CD4-positive, alpha-beta T cell treated with Interleukin-6 for 4 hours (primary cell): Measurements from ENCODE around the gene EML2.
A peak's percentile ranks its signal among the peaks of the same experiment; 100 is the strongest.
"Not testable (repeated sequence)": the region's sequence is repeated elsewhere in the genome, so short reads cannot be mapped to it uniquely, and the experiment has no call there.

ENCODE experiments used
- DNase-seq: peaks from one replicate; pipeline ENCODE4 v3.0.0-alpha.2; 2020; ENCODE audit warnings: mixed read lengths

The EML2 gene

DNA sequence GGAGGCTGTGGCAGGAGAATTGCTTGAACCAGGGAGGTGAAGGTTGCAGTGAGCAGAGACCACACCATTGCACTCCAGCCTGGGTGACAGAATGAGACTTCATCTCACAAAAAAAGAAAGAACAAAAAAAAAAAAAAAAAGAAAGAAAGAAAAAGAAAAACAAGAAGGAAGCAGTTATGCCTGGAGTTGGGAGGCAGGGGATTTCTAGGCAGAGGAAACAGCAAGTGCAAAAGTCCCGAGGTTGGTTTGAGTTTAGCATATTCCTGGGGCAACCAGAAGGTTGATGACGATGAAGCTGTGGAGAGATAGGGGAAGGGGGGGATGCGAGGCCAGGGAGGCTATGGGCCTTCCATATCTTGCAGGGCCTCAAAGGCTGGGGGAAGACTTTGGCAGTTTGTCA lies 11.5 kb upstream of the EML2 start:
- DNase-seq: no peak

DNA sequence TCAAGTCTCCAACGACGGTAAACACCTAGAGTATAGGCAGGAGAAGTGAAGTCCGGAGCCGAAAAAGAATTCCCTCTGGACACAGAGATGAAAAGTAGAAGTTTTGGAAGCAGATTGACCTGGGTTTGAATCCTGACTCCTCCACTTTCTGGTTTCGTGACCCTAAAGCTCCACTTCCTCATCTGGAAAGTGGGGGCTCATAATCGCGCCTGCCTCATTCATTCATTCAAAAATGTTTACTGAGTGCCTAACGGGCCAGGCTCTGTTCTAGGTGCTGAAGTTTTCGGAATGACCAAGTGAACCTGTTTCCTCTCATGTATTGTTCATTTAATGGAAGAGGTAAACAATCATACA lies 7.1 kb upstream of the EML2 start:
- no peak for DNase-seq

DNA sequence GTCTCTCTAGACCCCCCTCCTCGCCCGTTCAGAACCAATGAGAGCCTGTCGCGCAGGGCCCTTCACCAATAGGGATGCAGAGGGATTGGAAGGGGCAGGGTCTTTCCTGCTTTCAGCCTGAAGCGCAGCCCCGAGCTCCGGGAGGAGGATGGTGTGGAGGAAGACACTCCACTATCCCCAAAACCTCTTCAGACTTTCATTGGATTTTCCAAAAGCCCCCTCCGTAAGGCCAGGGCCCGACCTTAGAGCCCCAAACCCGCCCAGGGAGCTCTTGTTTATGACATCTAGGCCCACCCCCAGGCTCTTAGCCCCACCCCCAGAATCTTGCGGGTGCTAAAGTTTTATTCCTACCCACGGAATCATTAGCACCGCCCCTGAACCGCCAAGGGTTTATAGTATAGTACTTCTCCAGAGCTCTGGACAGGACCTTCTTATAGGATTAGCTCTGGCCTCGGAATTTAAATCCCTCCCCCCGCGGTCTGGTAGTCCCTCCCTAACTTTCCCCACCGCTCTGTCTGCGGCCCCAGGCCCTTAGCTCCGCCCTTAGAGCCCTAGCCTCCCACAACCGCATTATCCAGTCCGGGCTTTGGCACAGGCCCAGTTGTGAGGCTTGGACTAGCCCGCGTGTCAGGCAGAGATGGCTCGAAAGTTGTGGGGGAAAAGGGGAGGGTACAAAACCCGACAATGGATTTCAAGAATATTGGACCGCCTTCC lies 6.6 kb upstream of the EML2 start:
- DNase-seq: peak; percentile 82

DNA sequence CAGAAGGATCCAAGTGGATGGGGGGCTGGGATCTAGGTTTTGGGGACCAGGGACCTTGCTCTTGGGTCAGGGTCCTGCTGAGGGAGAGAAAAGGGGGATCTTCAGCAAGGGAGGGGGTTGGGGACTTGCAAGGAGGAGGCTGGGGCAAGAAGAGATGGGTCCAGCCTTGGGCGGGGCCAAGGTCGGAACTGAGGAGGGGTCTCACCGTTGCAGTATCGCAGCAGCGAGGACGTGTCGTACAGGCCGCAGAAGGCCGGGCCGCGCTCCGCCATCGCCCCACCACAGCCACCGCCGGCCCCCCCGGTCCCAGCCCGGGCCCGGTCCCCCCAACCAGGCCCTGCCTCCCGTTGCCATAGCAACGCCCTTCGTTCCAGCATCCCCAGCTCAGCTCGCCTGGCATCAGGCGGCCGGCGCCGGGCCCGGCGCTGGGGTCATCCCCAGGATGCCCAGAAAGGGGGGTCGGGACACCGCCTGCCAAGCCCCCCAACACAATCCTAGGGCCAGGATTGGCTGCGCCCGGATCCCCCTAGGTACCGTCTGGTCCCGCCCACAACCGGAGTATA lies 6.0 kb upstream of the EML2 start:
- no peak for DNase-seq

DNA sequence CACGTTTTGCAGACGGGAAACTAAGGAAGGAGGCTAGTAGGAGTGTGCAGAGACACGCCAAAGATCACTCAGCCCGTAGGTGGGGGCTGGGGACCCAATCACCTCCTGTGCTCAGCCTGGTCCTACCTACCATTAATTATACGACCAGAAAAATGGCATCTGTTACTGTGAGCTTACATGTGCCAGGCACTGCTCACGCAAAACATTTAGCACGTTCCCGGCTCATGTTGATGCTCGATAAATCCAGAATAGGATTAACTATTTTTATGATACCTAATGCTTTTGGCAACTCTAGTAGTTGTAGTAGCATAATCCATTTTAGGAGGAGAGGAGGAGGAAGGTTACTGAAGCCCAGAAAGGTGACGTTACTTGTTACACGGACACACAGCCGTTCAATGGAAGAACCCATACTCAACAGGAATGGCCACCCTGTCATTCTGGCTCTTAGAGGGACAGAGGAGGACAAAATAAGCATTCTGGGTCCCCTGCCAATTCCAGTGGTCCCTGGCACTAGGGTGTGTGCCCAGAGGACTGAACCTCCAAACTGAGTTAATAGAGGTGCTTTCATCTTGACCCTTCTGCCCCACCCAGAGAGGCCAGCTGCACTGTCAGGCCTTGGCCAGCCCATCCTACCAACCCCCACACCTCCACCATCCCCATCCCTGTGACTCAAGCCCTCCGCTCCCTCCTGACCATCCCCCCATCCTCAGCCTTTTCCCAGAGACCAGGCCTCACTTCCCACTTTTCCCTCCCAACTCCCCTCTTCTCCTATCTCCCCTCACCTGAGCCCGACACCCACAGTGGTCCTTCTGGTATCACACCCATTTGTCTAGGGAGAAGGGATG lies 5.0 kb upstream of the EML2 start:
- DNase-seq: no peak

DNA sequence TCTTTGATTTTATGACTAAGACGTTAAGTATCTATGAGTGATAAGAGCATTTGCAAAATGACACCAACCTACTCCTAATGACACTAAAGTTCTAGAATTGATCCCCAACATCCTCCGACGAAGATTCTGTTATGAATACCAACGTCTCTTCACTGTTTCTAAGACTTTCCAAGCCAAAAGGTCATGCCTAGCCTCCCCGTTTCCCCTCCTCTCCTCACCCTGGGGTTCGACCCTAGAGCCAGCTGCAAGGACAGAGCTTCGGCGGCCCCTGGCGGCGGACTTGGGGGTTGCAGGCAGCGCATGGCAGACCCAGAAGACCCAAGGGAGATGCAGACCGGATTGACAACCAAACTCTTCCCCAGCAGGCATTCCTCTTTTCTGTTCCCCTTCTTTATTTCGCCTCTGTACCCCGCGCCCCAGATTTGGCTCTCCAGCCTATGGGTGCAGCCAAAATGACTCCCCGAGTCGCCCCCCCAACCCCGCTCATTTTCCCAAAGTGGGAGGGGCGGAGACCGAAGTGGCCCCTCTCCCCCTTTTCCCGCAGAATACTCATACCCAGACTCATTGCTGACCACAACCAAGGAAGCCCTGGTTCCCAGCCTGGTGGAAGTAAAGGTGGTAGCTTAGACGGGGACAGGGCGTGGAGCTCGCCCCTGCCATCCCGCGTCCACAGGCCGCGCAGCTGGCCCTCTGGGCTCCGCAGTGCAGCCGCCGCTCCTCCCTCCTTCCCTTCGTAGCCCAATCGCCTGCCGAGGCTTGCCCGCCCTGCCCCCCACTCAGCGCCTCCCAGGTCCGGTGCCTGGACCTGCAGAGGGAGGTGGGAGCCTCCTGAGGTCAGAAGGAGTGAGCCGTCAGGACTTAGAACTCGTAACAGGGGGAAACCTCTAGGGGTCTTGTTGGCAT lies 4.1 kb upstream of the EML2 start:
- DNase-seq: peak; percentile 90

DNA sequence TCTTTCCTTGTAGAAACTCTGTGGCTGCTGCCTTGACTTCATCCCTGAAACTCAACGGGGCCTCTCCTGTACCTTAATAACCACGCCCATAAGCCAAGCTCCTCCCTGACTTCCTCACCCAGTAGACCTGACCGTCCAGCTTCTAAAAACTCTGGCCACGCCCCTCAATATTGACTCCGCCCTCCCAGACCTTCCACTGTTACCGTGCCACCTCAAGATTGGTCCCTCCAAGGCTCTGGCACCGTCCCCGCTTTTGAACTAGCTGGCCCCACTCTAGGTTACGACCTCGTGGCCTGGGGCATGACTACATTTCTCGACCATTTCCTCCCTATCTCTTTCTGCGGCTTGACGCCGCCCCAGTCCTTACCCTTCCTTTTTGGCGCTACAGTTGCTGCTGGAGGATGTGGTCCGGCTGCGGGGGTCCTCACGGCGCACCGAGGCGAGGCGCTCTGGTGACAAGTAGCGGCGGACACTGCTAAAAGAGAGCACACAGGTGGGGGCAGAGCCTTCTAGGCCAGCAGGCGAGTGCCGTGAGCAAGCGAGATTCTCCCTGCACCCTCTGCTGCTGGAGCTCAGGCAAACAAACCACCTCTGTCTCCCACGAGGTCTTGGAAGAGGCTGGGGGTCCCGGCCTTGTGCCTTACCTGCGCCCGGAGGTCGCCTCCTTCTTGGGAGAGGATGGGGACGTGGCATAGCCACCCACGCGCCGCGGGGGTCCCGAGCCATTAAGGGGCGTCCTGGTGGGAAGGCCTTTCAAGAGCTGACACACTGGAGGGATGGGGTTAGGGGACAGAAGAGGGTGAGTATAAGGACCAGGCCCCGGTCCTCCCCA lies 2.3 kb upstream of the EML2 start:
- peak; percentile 74 for DNase-seq

DNA sequence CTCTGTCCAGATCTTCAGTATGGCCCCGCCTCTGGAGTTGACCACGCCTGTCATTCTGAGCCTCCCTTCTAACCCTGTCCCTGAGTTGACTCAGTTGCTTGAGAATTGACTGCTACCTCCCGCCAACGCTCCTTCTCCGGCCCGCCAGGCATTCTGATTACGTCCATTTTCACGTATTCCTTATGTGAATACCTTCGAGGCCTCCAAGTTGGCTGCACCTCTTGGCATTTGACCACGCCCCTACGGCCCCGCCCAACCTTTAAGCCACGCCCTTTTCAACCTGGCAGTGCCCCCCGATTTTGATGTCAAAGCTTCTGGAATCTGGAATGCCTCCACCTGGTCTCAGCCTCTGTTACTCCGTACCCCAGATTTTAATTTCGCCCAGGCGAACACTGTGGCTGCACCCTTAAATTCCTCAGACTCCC lies 1.7 kb upstream of the EML2 start:
- DNase-seq: no peak

DNA sequence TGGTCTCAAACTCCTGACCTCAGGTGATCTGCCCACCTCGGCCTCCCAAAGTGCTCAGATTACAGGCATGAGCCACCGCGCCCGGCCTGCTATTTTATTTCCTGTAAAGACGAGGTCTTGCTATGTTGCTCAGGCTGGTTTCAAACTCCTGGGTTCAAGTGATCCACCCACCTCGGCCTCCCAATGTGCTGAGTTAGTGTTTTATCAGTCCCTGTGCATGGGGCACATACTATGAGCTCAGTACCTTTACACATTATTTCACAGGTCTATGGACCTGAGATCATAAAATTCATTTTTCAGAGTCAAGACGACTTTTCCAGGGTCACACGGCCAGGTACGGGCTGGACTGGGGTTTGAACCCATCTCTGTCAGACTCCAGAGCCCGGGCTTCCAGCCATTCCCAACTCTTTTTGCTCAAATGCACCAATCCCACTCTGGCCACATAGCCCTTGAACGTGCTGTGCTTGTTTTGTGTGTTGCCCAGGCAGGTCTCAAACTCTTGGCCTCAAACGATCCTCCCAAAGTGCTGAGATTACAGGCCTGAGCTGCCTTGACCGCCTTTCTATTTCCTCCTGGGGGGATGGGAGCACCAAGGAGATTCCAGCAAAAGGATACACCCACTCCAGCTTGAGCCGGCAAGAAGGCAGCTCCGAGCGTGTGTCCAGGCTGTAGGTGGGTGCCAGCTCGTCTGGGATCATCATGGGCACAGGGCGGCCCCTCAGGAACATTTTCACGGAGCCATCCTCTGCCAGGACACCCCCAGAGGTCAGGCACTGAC lies 1.1 kb downstream of the EML2 start:
- no peak for DNase-seq

DNA sequence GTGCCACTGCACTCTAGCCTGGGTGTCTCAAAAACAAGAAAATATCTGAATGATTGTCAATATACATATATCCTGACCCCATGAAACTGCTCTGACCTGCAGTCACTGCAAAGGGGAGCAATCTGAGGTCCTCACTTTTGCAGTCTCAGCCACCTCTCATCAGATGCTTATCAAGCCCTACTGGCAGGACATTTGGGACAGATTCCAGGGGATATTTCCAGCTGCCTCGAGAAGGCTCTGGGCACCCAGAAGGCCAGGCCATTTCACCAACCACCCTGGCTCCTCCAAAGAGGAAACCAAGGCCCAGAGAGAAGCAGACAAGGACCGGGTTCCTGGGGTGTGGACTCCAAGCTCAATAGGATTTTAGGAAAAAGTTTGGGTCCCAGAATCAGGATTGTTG lies 2.3 kb downstream of the EML2 start:
- no peak for DNase-seq

DNA sequence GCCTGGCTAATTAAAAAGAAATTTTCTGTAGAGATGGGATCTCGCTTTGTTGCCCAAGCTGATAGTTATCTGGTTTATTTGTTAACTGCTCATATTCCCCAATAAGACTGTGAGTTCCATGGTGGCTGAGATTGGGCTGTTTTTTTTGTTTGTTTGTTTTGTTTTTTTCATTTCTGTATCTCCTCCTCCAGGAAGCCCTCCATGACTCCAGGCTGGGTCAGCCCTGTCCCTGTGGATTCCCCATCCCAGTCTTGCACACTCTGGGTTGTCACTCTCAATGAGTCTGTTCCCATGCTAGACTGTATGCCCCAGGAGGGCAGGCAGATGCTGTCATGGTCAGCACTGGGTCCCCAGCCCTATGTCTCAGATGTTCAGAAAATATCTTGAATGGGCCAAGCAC lies 2.9 kb downstream of the EML2 start:
- DNase-seq: no peak

DNA sequence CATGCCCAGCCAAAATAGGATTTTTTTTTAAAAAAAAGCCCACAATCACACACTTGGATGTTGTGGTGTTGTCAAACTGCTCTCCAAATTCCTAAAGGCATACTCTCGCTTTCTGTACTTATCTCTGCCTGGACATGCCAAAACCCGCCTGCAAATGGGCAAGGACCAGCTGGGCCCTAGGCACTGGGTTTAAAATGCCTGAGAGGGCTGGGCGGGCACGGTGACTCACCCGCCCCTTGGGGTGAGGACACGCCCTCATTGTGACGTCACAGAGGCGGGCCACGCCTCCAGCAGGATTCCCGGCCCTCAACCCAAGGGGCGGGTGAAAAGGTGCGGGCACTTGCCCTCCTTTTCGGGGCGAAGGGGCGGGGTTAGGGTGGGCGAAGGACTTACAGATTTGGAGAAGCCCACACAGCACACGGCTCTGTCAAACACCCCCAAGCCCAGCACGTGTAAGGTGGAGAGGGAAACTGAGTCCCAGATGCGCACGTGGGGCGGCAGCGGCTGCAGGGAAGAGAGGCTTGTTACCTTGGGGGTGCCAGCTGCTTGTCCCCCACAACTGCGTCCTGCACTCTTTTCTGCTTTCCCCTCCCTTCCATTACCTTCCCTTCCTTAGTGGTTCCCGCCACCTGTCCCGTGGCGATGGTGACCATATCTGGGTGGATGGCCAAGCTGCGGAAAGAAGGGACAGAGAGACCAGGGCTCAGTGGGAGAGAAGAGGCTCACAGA lies 6.6 kb downstream of the EML2 start:
- DNase-seq: no peak

DNA sequence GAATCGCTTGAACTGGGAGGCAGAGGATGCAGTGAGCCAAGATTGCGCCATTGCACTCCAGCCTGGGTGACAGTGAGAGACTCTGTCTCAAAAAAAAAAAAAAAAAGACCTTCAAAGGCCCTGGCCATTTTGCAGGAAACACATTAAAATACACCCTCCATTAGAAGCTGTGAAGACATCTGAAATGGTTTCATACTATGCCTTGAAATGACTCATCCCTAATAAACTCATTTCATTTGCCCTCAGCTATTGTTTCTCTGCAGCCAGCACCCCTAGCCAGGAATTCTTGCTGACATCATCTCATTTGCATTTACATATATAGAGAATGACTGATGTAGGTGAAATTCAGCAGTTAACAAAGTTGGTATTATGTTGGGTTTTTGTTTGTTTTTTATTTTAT lies 8.7 kb downstream of the EML2 start:
- DNase-seq: no peak

DNA sequence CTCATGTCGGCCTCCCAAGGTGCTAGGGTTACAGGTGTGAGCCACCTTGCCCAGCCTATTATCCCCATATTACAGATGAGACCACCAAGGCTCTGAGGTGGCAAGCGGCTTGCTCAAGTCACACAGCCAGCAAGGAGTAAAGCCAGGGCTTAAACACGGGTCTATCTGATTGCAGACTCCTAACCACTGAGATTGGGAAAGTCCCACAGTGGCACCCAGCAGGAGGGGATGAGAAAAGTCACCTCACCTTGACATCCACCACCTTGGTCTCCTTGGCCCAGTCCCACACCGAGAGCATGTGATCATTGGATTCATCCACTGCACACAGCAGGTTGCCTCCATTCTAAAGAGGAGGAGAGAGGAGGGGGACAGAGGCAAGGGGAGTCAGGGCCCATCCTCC lies 9.5 kb downstream of the EML2 start:
- DNase-seq: no peak

DNA sequence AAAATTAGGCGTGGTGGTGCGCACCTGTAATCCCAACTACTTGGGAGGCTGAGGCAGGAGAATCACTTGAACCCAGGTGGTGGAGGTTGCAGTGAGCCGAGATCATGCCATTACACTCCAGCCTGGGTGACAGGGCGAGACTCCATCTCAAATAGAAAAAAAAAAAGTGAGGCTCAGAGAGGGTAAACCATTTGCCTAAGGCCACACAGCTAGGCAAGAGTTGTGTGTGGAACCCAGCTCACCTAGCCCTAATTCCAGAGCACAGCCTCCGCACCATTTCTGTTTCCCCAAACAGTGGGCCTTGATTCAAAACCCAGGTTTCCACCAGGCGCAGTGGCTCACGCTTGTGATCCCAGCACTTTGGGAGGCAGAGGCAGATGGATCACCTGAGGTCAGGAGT lies 11.0 kb downstream of the EML2 start:
- not testable (repeated sequence) for DNase-seq

DNA sequence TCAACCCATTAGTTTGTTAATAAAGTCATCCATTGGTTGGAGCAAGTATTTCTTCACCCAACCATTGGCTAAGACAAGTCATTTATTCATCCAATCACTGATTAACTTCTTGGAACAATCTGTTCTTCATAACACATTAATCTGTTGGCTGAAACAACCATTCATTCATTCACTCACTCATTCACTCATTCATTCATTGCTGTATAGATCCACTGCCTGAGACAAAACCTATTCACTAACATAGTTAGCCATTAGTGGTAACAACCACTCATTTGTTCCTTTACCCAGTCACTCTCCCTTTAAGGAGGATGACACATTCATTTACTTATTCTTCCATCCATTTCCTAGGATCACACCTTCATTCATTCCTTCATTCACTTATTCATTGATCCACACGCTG lies 15.2 kb downstream of the EML2 start:
- no peak for DNase-seq

DNA sequence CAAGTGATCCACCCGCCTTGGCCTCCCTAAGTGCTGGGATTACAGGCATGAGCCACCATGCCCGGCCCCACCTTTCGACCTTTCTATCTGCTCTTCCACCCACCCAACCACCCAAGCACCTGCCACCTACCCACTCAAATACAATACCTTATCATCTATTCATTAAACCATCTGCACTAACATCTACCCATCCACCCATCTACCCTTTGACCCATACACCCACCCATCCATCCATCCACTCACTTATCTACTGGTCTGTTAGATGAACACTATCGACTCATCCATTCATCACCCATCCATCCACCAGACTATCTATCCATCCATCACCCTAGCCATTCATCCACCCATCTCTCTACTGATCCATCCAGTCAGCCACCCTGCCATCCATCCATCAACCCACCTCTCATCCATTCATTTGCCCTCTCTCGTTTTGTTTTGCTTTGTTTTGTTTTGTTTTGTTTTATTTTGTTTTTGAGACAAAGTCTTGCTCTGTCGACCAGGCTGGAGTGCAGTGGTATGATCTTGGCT lies 17.2 kb downstream of the EML2 start:
- DNase-seq: no peak

DNA sequence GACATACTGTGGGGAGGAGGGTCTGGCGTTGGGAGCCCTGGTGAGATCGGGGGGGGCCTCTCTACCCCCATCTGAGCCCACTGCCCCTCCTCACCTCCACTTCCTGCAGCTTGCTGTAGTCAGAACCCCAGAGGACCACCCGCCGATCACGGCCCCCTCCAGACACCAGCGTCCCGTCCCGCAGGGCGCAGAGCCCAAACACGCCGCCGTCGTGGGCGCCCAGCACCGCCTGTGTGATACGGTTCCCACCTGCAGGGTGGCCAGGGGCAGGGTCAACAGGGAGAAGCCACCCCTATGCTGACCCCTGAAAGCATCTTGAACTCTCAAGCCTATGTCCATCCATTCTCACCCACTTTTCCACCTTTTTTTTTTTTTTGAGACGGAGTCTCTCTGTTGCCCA lies 17.8 kb downstream of the EML2 start:
- DNase-seq: no peak

DNA sequence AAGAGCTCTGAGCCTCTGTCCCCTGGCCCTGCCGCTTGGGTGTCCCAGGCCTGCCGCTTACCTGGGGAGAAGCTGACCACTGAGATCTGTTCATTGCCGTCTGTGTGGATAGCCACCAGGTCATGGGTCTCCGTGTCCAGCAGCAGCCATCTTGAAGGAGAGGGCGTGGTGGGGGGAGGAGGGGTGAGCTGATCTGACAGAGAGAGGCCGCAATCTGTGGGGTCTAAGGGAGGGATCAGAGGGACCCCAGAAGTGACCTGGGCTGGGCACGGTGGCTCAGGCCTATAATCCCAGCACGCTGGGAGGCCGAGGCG lies 22.5 kb downstream of the EML2 start:
- no peak for DNase-seq
